ENCODE results near the gene MINDY4.

The MINDY4 gene

DNA sequence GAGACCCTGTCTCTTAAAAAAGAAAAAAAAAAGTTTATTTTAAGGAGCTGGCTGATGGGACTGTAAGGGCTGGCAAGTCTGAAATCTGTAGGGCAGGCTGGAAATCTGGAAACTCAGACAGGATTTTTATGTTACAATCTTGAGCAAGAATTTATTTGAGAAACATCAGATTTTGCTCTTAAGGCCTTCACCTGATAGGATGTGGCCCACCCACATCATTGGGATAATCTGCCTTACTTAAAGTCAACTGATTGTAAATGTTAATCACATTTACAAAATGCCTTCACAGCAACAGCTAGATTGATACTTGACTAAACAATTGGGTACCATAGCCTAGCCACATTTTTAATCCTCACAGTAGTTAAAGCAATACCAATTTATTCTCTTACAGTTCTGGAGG, 11.5 kb downstream of the MINDY4 start:
- Histone ChIP-seq H3K9ac (ENCODE audit: low read length) (no peak overlapping the region), H4K91ac (ENCODE audit: low read depth, low read length) (no peak overlapping the region), H3K4me3 (ENCODE audit: low read depth, low read length) (no peak overlapping the region), H3K18ac (ENCODE audit: low read length) (no peak overlapping the region), H3K27me3 (ENCODE audit: insufficient read depth, low read length) (no peaks in the 10 kb centered on the region), H3K36me3 (ENCODE audit: control insufficient read depth in 1 of 2, insufficient read depth in 2 of 2, low read length in 2 of 2) (peaks cover 8 to 18% of the 10 kb centered on the region in 2 experiments), H2AFZ (ENCODE audit: insufficient read depth, low read length, poor library complexity) (no peak overlapping the region), H3K4me1 (ENCODE audit: control insufficient read depth in 1 of 2, insufficient read depth in 2 of 2, low read length in 2 of 2) (no peaks in the 10 kb centered on the region), H3K14ac (ENCODE audit: low read length) (no peak overlapping the region), H2BK5ac (ENCODE audit: low read depth, low read length, poor library complexity) (no peak overlapping the region), H3K23ac (ENCODE audit: low read length) (no peak overlapping the region), H3K79me1 (ENCODE audit: low read length) (no peaks in the 10 kb centered on the region), H4K12ac (ENCODE audit: low read depth, low read length) (no peak overlapping the region), H2BK12ac (ENCODE audit: low read length) (no peak overlapping the region), H3K4me2 (ENCODE audit: low read length) (no peak overlapping the region), H2AK5ac (ENCODE audit: low read length) (no peak overlapping the region), H3K9me3 (ENCODE audit: insufficient read depth, low read depth, low read length) (no peaks in the 10 kb centered on the region), H3K79me2 (ENCODE audit: control insufficient read depth, insufficient read depth, low read length, poor library complexity) (no peaks in the 10 kb centered on the region), H4K8ac (ENCODE audit: low read depth, low read length) (no peak overlapping the region), H3K27ac (ENCODE audit: low read depth, low read length) (no peak overlapping the region), H3K4ac (ENCODE audit: low read depth, low read length) (no peak overlapping the region), H2BK120ac (ENCODE audit: insufficient read depth, low read length, poor library complexity) (no peak overlapping the region)
- no peak for DNase-seq

DNA sequence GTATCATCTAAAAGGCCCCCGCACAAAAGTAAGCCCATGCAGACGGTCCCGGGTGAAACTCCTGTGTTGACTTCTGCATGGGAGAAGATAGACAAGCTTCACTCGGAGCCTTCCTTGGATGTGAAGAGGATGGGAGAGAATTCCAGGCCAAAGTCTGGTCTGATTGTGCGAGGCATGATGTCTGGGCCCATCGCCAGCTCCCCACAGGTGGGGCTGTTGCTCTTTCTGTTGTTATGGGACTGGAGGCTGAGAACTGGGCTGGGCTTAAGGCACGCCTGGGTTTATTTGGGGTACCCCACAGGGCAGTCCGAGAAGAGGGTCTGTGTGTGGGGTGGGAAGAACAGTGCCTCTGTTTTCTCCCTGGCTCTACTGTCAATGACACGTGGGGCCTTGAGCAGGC, 14.6 kb downstream of the MINDY4 start:
- H2BK120ac ChIP-seq (ENCODE audit: insufficient read depth, low read length, poor library complexity), result no peak overlapping the region
- no peak overlapping the region for H3K18ac ChIP-seq (ENCODE audit: low read length)
- no peak overlapping the region for H2AFZ ChIP-seq (ENCODE audit: insufficient read depth, low read length, poor library complexity)
- DNase-seq, result no peak
- no peak overlapping the region for H3K4ac ChIP-seq (ENCODE audit: low read depth, low read length)
- H3K79me2 ChIP-seq (ENCODE audit: control insufficient read depth, insufficient read depth, low read length, poor library complexity), result no peaks in the 10 kb centered on the region
- no CpG with 5 or more reads among the region's 9 CpGs for WGBS (ENCODE audit: extremely low coverage, insufficient coverage, insufficient read length)
- H3K4me3 ChIP-seq (ENCODE audit: low read depth, low read length), result no peak overlapping the region
- H3K4me1 ChIP-seq (ENCODE audit: control insufficient read depth in 1 of 2, insufficient read depth in 2 of 2, low read length in 2 of 2), result no peaks in the 10 kb centered on the region
- no peak overlapping the region for H3K14ac ChIP-seq (ENCODE audit: low read length)
- H3K23ac ChIP-seq (ENCODE audit: low read length), result no peak overlapping the region
- no peaks in the 10 kb centered on the region for H3K79me1 ChIP-seq (ENCODE audit: low read length)
- H3K27me3 ChIP-seq (ENCODE audit: insufficient read depth, low read length), result no peaks in the 10 kb centered on the region
- no peaks in the 10 kb centered on the region for H3K9me3 ChIP-seq (ENCODE audit: insufficient read depth, low read depth, low read length)
- H3K9ac ChIP-seq (ENCODE audit: low read length), result no peak overlapping the region
- no peak overlapping the region for H4K91ac ChIP-seq (ENCODE audit: low read depth, low read length)
- no peak overlapping the region for H2AK5ac ChIP-seq (ENCODE audit: low read length)
- no peak overlapping the region for H2BK5ac ChIP-seq (ENCODE audit: low read depth, low read length, poor library complexity)
- no peak overlapping the region for H2BK12ac ChIP-seq (ENCODE audit: low read length)
- H3K4me2 ChIP-seq (ENCODE audit: low read length), result no peak overlapping the region
- H4K12ac ChIP-seq (ENCODE audit: low read depth, low read length), result no peak overlapping the region
- peaks cover 10 to 17% of the 10 kb centered on the region in 2 experiments for H3K36me3 ChIP-seq (ENCODE audit: control insufficient read depth in 1 of 2, insufficient read depth in 2 of 2, low read length in 2 of 2)
- no peak overlapping the region for H3K27ac ChIP-seq (ENCODE audit: low read depth, low read length)
- H4K8ac ChIP-seq (ENCODE audit: low read depth, low read length), result no peak overlapping the region

DNA sequence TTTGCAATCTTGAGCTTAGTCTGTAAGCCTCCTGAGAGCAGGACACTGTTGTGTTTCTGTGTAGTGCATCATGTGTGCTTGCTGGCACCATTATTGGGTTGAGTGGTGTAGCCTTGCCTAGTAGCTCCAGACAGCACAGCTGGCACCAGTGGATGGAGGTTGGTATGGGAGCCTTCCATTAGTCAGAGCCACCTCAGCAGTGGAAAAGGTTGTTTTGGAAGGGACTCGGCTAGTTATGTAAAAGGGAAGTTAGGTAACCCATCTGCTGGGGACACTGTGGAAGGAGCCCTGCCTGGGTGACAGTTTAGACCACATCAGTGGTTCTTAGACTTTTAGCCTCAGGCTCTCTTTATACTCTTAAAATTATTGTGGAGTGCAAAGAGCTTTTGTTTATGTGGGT, 16.3 kb downstream of the MINDY4 start:
- Histone ChIP-seq H3K36me3 (ENCODE audit: control insufficient read depth in 1 of 2, insufficient read depth in 2 of 2, low read length in 2 of 2) (peaks cover 14 to 15% of the 10 kb centered on the region in 2 experiments), H3K79me2 (ENCODE audit: control insufficient read depth, insufficient read depth, low read length, poor library complexity) (no peaks in the 10 kb centered on the region), H2AFZ (ENCODE audit: insufficient read depth, low read length, poor library complexity) (no peak overlapping the region), H3K4me1 (ENCODE audit: control insufficient read depth in 1 of 2, insufficient read depth in 2 of 2, low read length in 2 of 2) (no peaks in the 10 kb centered on the region), H3K27me3 (ENCODE audit: insufficient read depth, low read length) (no peaks in the 10 kb centered on the region), H3K4me2 (ENCODE audit: low read length) (no peak overlapping the region), H2BK12ac (ENCODE audit: low read length) (no peak overlapping the region), H3K18ac (ENCODE audit: low read length) (no peak overlapping the region), H3K4me3 (ENCODE audit: low read depth, low read length) (no peak overlapping the region), H2BK120ac (ENCODE audit: insufficient read depth, low read length, poor library complexity) (no peak overlapping the region), H3K9ac (ENCODE audit: low read length) (no peak overlapping the region), H3K79me1 (ENCODE audit: low read length) (no peaks in the 10 kb centered on the region), H4K12ac (ENCODE audit: low read depth, low read length) (no peak overlapping the region), H3K27ac (ENCODE audit: low read depth, low read length) (no peak overlapping the region), H3K23ac (ENCODE audit: low read length) (no peak overlapping the region), H3K9me3 (ENCODE audit: insufficient read depth, low read depth, low read length) (no peaks in the 10 kb centered on the region), H2AK5ac (ENCODE audit: low read length) (no peak overlapping the region), H4K8ac (ENCODE audit: low read depth, low read length) (no peak overlapping the region), H3K4ac (ENCODE audit: low read depth, low read length) (no peak overlapping the region), H3K14ac (ENCODE audit: low read length) (no peak overlapping the region), H2BK5ac (ENCODE audit: low read depth, low read length, poor library complexity) (no peak overlapping the region), H4K91ac (ENCODE audit: low read depth, low read length) (no peak overlapping the region)
- DNase-seq, result no peak
- no CpG with 5 or more reads among the region's 1 CpG for WGBS (ENCODE audit: extremely low coverage, insufficient coverage, insufficient read length)

DNA sequence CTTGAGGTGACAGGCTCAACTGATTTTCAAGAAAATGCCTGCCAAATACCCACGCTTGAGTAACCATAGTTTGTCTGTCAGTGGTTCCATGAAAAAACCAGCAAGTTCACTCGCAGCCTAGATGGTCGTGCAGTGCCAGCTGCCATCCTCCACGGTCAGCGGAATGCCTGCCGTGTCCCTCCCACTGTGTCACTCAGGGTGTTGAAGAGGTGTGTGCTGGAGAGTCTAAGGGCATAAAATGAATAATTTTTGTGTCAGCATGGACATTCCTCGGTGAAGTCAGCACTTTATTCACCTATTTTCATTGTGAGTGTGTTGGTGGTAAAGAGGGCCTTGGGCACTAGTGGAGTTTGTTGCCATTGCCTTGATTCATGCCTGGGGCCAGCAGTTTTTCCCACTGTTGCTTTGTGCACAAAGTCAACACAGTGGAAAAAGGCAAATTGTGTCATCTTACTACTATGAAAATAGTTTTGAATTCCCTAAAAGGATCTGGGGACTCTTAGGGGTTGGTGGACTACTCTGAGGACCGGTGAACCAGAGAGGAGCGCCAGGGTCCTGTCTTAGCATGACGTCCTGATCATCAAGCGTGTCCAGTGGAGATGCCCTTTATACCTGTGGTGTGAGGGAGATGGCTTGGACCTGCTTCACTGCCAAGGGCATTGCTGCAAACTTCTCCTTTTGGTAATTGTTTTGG, 17.6 kb downstream of the MINDY4 start:
- WGBS (ENCODE audit: extremely low coverage, insufficient coverage, insufficient read length), result no CpG with 5 or more reads among the region's 11 CpGs
- no peaks in the 10 kb centered on the region for H3K27me3 ChIP-seq (ENCODE audit: insufficient read depth, low read length)
- no peak overlapping the region for H2BK120ac ChIP-seq (ENCODE audit: insufficient read depth, low read length, poor library complexity)

More for the DNA sequence above, 17.6 kb downstream of the MINDY4 start:
- no peaks in the 10 kb centered on the region for H3K4me1 ChIP-seq (ENCODE audit: control insufficient read depth in 1 of 2, insufficient read depth in 2 of 2, low read length in 2 of 2)
- no peaks in the 10 kb centered on the region for H3K79me1 ChIP-seq (ENCODE audit: low read length)
- H3K14ac ChIP-seq (ENCODE audit: low read length), result no peak overlapping the region
- H4K12ac ChIP-seq (ENCODE audit: low read depth, low read length), result no peak overlapping the region
- H3K36me3 ChIP-seq (ENCODE audit: control insufficient read depth in 1 of 2, insufficient read depth in 2 of 2, low read length in 2 of 2), result peaks cover 14 to 15% of the 10 kb centered on the region in 2 experiments
- H3K23ac ChIP-seq (ENCODE audit: low read length), result no peak overlapping the region
- no peak overlapping the region for H2AK5ac ChIP-seq (ENCODE audit: low read length)
- no peak overlapping the region for H4K8ac ChIP-seq (ENCODE audit: low read depth, low read length)
- H3K4me2 ChIP-seq (ENCODE audit: low read length), result no peak overlapping the region
- H3K18ac ChIP-seq (ENCODE audit: low read length), result no peak overlapping the region
- no peak overlapping the region for H2BK5ac ChIP-seq (ENCODE audit: low read depth, low read length, poor library complexity)
- no peaks in the 10 kb centered on the region for H3K79me2 ChIP-seq (ENCODE audit: control insufficient read depth, insufficient read depth, low read length, poor library complexity)
- no peak overlapping the region for H3K9ac ChIP-seq (ENCODE audit: low read length)
- no peak overlapping the region for H3K4ac ChIP-seq (ENCODE audit: low read depth, low read length)
- DNase-seq, result no peak
- H3K9me3 ChIP-seq (ENCODE audit: insufficient read depth, low read depth, low read length), result no peaks in the 10 kb centered on the region
- H3K4me3 ChIP-seq (ENCODE audit: low read depth, low read length), result no peak overlapping the region
- no peak overlapping the region for H4K91ac ChIP-seq (ENCODE audit: low read depth, low read length)
- H2BK12ac ChIP-seq (ENCODE audit: low read length), result no peak overlapping the region
- no peak overlapping the region for H2AFZ ChIP-seq (ENCODE audit: insufficient read depth, low read length, poor library complexity)
- no peak overlapping the region for H3K27ac ChIP-seq (ENCODE audit: low read depth, low read length)
